ENCODE measurements around the gene GLP2R.
"Not testable (repeated sequence)": the region's sequence is repeated elsewhere in the genome, so short reads cannot be mapped to it uniquely, and the experiment has no call there.

The GLP2R gene

GRCh38 chr17:9825641-9826150 lies at the start of gene GLP2R:
Gene GLP2R (plus strand): TSS chr17:9825924. CDS start chr17:9826064, 140 bp downstream.
- DNase-seq = no peak

- DNase-seq = no peak
These were observed 48.8 kb upstream of the GLP2R start for GRCh38 chr17:9776911-9777310.

- no peak for DNase-seq
These were observed 45.2 kb upstream of the GLP2R start for GRCh38 chr17:9780552-9780951.

- no peak for DNase-seq
These were observed 42.7 kb upstream of the GLP2R start for GRCh38 chr17:9783050-9783449.

GRCh38 chr17:9783465-9783864 lies 42.3 kb upstream of the GLP2R start:
- not testable (repeated sequence) for DNase-seq

DNA sequence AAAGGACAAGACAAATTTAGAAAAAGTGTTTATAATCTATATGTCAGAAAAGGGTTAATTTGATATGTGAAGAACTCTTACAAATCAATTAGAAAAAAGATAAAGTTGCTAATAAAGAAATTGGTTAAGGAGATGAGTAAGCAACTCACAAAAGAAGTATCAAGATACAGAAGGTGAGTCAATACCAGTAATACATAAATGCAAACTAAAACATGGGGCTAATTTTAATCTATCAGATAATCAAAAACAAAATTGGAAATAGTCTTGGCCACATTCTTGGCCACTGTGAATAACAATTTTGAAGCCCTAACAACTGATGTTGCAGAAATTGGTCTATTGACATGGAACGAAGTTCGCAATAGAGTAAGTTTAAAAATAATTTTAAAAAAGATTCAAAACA lies 41.2 kb upstream of the GLP2R start:
- DNase-seq = no peak

DNA sequence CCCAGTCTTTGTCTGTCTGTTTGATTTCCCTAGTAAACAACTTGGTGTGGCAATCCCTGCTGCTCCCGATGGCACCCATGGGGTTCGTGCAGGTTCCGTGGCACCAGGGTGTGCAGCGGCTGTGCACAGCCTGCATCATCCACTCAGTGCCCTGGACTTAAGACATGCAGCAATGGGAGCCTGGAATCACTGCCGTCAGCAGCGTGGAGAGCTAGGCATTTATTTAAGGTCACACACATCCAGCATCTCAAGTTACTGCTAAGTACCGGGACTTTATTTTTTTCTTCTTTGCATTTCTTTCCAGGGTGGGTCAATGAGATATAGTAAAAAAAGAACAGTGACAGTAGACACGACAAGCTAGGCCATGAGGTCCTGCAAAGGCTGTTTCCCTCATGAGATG lies 37.1 kb upstream of the GLP2R start:
- no peak for DNase-seq

GRCh38 chr17:9790316-9790715 lies 35.4 kb upstream of the GLP2R start:
- no peak for DNase-seq

DNA sequence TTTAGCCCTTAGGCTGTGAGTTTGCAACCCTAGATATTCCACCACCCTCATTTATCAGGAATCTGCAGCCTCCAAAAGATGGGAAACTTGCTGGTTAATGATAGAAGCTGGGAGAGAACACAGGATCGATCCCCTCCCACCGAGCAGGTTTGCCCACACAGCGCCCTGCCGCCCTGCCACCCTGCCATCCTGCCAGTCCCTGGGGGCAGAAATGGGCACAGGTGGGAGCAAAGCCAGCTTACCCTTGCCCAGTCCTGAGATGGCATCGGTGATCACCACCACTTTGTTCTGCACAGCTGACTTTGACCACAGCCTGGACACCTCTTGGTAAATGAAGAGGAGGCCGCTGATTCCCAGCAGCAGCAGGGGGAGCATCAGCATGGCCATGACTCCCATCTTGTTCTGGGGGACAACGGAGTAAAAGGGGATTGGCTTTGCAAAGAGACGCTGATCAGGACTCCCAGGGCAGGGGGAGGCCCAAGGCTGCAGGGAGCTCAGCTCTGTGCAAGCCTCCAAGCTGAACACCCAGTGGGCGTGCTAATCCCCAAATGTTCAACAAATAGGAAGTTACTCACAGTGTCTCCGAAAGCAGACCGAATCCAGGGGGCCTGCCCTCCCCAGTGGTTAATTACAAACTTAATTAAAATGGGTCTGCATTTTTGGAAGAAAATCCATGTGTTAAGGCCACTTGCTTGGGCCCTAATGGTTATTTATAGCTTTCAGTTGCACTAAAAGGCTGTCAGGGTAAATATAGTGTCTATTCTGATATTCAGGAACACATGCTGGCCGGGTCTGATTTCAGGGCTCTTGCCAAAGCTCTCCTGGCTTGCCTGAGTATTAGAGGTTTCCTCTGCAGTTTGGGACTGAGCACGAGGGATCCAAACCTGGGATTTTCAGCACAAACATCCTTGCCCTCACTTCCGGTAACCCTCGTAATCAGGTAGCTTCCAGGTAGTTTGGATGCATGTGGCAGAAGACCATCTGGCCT lies 34.5 kb upstream of the GLP2R start, which contains the start of gene DHRS7C:
Gene DHRS7C, minus strand, starts transcription at position 704 of the 988 bp plus-strand sequence. Its CDS starts 308 bp downstream, at position 396.
- no peak for DNase-seq

DNA sequence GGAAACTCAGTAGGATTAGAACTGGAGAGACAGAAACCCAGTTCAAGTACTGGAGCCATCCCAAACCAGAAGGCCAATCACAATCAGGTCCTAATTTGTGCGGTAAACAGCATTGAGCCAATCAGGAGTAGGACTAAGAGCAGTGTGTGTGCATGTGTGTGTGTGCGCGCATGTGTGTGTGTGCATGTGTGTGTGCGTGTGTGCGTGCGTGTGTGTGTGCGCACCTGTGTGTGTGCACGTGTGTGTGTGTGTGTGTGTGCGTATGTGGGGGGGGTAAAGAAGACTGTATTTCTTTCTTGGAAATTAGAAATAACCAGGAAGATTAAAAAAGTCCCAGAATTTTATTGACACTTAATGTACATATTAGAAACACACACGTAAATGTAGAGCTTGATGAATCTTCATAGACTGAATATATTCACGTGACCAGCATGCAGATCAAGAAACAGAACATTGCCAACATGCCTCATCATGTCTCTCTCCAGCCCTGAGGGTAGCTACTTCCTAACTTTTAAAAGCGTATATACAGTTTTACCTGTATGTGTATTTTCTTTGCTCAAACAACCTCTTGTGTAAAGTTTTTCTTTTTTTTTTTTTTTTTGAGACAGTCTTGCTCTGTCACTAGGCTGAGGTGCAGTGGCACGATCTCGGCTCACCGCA lies 33.4 kb upstream of the GLP2R start:
- DNase-seq = no peak

DNA sequence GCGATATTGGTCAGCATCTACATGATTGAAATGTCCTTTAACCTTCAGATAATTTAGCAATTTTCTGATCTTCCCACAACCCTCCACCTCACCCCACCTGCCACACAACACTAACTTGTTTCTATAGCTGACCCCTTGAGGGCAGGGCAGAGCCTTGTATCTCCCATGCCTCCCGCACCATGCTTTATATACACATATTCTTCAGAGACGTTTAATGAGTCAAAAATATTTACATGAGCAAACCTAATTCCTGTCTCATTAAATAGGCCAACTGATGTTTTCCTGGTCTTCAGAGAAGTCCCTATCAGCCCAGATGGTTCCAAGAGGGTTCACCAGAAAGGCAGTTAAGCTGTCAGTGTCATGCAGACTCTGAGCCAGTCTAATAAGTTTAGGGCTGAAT lies 27.7 kb upstream of the GLP2R start:
- DNase-seq = no peak

GRCh38 chr17:9798724-9799123 lies 27.0 kb upstream of the GLP2R start:
- DNase-seq = no peak

DNA sequence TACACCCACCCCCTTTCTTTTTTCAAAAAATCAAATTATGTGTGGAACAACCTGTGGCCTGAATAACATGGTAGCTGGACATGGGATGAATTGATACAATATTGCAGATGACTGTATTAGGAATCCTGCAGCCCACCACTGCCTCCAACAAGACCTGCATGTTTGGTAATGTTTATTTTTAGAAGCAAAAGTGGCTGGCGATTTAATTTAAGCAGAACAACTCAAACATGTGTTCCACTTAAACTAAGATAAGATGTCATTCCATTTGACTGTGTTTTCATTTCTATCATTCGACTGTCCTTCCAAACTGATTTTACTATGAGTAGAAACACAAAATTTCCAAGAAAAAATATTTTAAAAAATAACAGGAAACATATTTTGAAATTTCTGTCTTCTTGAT lies 24.2 kb upstream of the GLP2R start:
- no peak for DNase-seq

DNA sequence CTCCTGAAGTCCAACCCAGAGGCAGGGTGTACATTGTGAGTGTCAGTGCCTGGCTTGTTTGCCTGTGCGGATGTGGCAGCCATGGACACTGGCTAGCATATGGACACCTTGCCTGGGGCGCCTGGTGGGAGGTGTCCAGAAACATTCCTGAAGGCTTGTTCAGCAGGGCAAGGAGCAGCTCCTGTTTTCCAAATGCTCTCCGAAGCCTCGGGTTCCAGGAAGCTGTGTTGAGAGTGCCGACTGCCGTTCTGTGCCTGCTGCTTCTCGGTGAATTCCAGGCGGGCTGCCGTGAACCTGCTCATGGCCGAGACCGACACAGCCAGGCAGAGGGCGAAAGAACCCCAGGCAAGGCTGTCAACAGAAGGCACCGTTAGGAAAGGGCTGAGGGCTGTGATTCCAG lies 23.4 kb upstream of the GLP2R start:
- DNase-seq = no peak

DNA sequence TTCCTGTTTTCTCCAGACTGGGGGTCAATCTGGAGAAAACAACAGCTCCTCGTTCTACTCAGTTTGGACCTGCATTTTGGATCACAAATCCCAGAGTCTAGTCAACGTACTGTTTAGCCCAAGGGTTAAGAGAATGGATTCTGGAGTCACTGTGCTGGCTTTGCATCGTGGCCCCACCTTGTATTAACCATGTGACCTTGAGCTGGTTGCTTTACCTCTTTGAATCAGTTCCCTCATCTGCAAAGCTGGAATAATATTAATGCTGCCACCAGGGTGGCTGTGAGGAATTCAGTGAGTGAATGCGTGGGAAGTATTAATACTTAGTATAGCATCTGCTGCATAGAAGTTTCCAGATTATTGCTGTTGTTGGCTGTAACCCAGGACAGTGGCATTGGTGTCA lies 23.0 kb upstream of the GLP2R start:
- no peak for DNase-seq

- DNase-seq = no peak
These were observed 20.0 kb upstream of the GLP2R start for GRCh38 chr17:9805769-9806168.

DNA sequence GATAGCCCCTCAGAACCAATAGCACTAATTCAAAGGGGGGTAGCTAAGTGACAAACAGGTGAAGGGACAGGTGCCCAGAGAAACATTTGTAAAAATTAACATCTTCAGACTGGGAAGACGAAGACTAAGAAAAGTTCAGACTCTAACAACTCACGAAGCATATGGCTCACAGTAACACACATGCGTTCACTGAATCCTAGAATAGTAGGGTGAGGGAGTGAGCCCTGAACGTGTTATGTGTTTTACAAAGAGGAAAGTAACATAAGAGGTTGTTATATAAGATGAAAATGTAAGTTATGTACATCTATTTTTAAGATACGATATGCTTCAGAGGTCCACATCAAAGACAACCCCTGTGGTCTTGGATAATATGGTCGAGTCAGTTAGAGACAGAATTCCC lies 19.0 kb upstream of the GLP2R start:
- DNase-seq = no peak

GRCh38 chr17:9809409-9809808 lies 16.3 kb upstream of the GLP2R start:
- no peak for DNase-seq

DNA sequence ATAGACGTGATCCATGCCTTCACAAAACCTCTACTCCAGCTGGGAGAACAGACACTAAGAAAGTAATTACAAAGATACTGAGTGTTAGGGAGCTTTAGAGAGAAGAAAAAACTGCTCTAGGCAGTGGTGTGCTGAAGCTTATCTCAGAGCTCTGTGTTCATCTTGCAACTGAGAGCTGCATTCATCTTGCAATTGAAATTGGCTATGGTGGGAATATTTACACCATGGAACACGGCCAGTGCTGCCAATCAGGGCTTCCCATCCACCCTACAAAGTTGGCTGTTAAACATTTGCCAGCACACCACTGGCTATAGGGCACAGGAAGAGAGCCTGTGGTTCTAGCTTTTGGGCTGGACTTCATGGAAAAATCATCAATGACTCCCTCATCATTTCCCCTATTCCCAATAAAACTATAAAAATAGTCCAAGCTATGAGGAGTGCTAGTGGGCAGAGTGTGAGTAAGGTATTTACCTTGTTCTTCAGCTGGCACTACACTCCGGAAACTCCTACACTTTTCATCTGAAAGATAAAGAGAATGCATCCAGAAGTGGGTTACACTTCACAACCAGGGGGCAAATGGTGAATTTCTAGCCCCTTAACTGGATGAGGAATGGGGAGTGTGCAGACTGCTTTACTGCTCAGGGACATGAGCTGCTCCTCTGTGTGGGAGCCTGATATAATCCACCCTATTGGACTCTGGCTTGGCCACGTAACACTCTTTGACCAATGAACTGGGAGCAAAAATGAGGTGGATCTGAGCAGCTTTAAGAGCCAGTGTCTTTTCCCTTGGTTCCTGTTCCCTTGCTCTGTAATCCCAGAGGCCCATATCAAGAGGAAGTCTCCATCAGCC lies 15.4 kb upstream of the GLP2R start:
- DNase-seq = no peak

GRCh38 chr17:9811086-9811485 lies 14.6 kb upstream of the GLP2R start:
- no peak for DNase-seq

- no peak for DNase-seq
These were observed 14.2 kb upstream of the GLP2R start for GRCh38 chr17:9811537-9811936.

DNA sequence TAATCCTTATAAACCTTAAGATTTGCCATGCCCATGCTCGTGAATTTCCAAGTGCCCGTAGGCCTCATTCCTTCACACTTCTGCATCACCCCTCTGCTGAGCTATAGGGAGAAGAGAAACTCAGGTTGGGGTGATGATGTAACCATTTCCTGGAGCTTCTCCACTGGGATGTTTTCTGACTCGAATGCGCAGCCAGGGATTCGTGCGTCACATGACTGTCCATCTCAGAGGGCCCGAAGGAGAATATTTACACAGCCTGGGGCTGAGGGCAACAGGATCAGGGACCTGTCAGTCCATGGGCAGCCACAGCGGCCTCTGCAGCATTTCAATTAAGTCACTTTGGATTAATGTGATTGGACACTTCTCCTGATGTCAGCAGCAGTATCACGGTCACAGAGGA lies 12.6 kb upstream of the GLP2R start:
- DNase-seq = no peak
